Glutamatergic neuron (in vitro differentiated cells): ENCODE results near the gene KIF11. TPM values are rescaled to one million over a fixed set of nuclear protein-coding genes. Genes with fewer than 3 reads are reported as not detected.

Source experiments
- DNase-seq: peaks from one replicate; pipeline ENCODE4 v3.0.0; 2022
- H3K27ac Mint-ChIP-seq: one replicate; pipeline ENCODE4 v1.8.0; 2020; ENCODE audit warnings: mild to moderate bottlenecking, mixed read lengths, inconsistent platforms; ENCODE audit not compliant: unreplicated experiment
- H3K27me3 Mint-ChIP-seq: one replicate; pipeline ENCODE4 v1.8.0; 2020; ENCODE audit warnings: mild to moderate bottlenecking, moderate library complexity, mixed read lengths, inconsistent platforms; ENCODE audit not compliant: unreplicated experiment
- H3K36me3 Mint-ChIP-seq: one replicate; pipeline ENCODE4 v1.8.0; 2020; ENCODE audit warnings: mild to moderate bottlenecking, mixed read lengths, inconsistent platforms; ENCODE audit not compliant: unreplicated experiment
- H3K4me1 Mint-ChIP-seq: one replicate; pipeline ENCODE4 v1.8.0; 2020; ENCODE audit warnings: mild to moderate bottlenecking, low read depth, mixed read lengths, inconsistent platforms; ENCODE audit not compliant: unreplicated experiment
- H3K4me3 Mint-ChIP-seq: one replicate; pipeline ENCODE4 v1.8.0; 2020; ENCODE audit warnings: mild to moderate bottlenecking, mixed read lengths, inconsistent platforms; ENCODE audit not compliant: unreplicated experiment
- H3K9me3 Mint-ChIP-seq: one replicate; pipeline ENCODE4 v1.8.0; 2020; ENCODE audit warnings: mild to moderate bottlenecking, moderate library complexity, mixed read lengths, inconsistent platforms; ENCODE audit not compliant: unreplicated experiment
- long read RNA-seq: library from polyadenylated mRNA; unstranded; transcript quantifications from one replicate; pipeline ENCODE4 v2.0.0, GENCODE V29; 2020; ENCODE audit not compliant: unreplicated experiment
- total RNA-seq: library from RNA; stranded (reverse); fragmentation: NEBNext Ultra II Directional; extraction: Animal tissue kit (Norgen Biotek cat#: 25700); gene quantifications from one replicate; pipeline ENCODE4 v1.2.1, GENCODE V29; 2021; ENCODE audit not compliant: unreplicated experiment
- TF ChIP-seq, protein P1 (sequence below): fragments of 200-600 bp; sonication (generic); IDR thresholded peaks from one replicate; pipeline ENCODE4 v1.5.0; 2021; ENCODE audit not compliant: partially characterized antibody, unreplicated experiment

The KIF11 gene
- 7.2 TPM for total RNA-seq
- long read RNA-seq, partial matches to known transcripts = 2 of 2 reads
- long read RNA-seq, other reads (novel, unspliced or antisense) = 0 of 2 reads

DNA sequence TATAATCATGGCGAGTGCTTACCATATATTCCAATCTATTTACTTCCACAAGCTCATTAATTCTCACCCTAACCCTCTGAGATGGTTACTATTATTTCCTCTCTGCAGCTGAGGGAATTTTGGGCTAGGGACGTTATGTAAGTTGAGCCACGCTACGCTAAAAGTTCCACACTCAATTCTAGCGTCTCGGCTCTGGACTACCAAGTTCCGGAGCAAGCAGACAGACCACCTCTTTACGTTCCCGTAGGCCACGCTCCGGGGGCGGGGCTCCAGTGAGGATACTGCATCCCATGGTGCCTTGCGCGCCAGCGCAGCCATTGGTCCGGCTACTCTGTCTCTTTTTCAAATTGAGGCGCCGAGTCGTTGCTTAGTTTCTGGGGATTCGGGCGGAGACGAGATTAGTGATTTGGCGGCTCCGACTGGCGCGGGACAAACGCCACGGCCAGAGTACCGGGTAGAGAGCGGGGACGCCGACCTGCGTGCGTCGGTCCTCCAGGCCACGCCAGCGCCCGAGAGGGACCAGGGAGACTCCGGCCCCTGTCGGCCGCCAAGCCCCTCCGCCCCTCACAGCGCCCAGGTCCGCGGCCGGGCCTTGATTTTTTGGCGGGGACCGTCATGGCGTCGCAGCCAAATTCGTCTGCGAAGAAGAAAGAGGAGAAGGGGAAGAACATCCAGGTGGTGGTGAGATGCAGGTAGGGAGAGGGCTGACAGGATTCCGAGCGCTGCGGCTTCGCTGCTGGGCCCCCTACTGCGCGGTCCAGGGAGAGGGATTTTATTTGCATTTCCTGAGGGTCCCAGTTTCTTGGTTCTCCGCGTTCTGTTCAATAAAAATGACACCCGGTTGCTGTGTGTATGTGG is at the start of gene KIF11:
Gene KIF11, plus strand, starts transcription at position 370 of the 858 bp plus-strand sequence. Its CDS starts 246 bp downstream, at position 616.
- H3K27ac Mint-ChIP-seq = peak within 1 kb of the TSS; percentile 80
- TF ChIP-seq, protein P1, sequence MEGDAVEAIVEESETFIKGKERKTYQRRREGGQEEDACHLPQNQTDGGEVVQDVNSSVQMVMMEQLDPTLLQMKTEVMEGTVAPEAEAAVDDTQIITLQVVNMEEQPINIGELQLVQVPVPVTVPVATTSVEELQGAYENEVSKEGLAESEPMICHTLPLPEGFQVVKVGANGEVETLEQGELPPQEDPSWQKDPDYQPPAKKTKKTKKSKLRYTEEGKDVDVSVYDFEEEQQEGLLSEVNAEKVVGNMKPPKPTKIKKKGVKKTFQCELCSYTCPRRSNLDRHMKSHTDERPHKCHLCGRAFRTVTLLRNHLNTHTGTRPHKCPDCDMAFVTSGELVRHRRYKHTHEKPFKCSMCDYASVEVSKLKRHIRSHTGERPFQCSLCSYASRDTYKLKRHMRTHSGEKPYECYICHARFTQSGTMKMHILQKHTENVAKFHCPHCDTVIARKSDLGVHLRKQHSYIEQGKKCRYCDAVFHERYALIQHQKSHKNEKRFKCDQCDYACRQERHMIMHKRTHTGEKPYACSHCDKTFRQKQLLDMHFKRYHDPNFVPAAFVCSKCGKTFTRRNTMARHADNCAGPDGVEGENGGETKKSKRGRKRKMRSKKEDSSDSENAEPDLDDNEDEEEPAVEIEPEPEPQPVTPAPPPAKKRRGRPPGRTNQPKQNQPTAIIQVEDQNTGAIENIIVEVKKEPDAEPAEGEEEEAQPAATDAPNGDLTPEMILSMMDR = no peak
- peak within 1 kb of the TSS; percentile 98 for H3K4me3 Mint-ChIP-seq
- DNase-seq = peak; percentile 99
- peaks cover 18% of the 10 kb centered on the region for H3K4me1 Mint-ChIP-seq
- peaks cover 6% of the 10 kb centered on the region for H3K27me3 Mint-ChIP-seq
- H3K9me3 Mint-ChIP-seq = no peaks in the 10 kb centered on the region
- H3K36me3 Mint-ChIP-seq = no peaks in the 10 kb centered on the region

DNA sequence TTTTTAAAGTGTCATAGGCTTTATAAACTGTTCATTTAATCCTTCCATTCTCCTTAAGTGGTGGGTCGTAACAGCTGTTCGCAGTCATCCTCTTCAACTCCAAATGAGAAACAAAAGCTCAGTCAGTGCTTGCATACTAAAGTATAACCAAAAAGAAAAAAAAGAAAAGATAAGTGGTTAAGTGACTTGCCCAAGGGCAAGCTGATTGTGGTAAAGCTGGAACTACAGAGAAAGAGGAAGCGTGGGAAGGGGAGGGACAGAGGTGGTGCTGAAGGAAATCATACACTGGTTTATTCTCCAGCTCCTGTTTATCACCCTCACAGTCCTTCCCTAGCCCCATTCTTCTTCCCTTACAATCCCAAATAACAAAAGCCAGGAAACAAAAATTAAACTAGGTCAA is 48.6 kb upstream of the KIF11 start:
- H3K9me3 Mint-ChIP-seq = no peaks in the 10 kb centered on the region
- DNase-seq = no peak
- no peak overlapping the region for H3K27ac Mint-ChIP-seq

DNA sequence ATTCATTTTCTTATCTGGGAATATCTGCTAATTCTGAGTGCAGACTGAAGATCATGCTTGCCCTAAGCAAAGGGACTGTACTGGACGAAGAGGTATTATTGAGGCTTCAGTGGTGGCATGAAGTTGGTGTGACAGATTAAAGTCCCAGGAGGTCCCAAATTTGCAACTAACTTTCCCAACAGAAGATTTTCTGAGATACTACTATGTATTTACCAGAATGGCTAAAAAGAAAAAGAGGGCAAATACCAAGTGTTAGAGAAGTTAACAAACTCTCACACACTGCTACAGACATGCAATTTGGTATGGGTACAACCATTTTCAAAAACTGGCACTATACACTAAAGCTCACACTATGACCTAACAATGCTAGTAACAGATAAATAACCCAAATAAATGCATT is 47.4 kb upstream of the KIF11 start:
- Mint-ChIP-seq H3K4me3 (no peak overlapping the region), H3K9me3 (no peaks in the 10 kb centered on the region), H3K27ac (no peak overlapping the region), H3K36me3 (no peaks in the 10 kb centered on the region), H3K4me1 (peaks cover 5% of the 10 kb centered on the region), H3K27me3 (no peaks in the 10 kb centered on the region)
- no peak for DNase-seq
- TF ChIP-seq, protein P1 = no peak

More for the DNA sequence above, 48.6 kb upstream of the KIF11 start:
- Mint-ChIP-seq H3K36me3 (no peaks in the 10 kb centered on the region), H3K27me3 (no peaks in the 10 kb centered on the region), H3K4me1 (peaks cover 5% of the 10 kb centered on the region), H3K4me3 (no peak overlapping the region)
- TF ChIP-seq, protein P1 = no peak

DNA sequence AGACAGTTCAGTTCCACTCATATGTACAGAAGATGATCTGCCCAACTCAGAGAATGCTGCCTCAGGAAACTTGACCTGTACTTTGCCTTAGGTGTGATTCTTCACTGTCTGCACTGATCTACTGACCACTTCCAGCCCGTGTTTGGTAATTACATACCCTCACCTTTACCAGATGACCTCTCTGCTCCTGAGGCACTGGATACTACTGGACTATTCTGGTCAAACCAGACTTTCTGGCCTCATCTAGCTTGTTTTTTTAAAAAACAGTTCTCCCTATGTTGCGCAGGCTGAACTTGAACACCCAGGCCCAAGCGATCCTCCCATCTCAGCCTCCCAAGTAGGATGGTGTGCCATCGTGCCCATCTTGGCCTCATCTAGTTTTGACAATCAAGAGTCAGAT is 45.3 kb upstream of the KIF11 start:
- no peaks in the 10 kb centered on the region for H3K27me3 Mint-ChIP-seq
- H3K4me3 Mint-ChIP-seq = no peak overlapping the region
- H3K36me3 Mint-ChIP-seq = no peaks in the 10 kb centered on the region
- TF ChIP-seq, protein P1 = no peak
- H3K9me3 Mint-ChIP-seq = no peaks in the 10 kb centered on the region
- H3K27ac Mint-ChIP-seq = no peak overlapping the region
- H3K4me1 Mint-ChIP-seq = peaks cover 1% of the 10 kb centered on the region
- no peak for DNase-seq

DNA sequence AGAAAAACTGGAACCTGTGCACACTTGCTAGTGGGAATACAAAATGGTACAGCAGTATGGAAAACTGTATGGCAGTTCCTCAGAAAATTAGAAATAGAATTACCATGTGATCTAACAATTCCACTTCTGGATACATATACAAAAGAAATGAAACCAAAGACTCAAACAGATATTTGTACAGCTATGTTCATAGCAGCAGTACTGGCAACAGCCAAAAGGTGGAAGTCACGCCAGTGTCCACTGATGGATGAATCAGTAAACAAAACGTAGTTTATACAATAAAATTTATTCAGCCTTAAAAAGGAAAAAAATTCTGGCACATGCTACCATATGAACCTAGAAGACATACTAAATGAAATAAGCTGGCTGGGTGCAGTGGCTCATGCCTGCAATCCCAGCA is 42.0 kb upstream of the KIF11 start:
- TF ChIP-seq, protein P1 = no peak
- peaks cover 4% of the 10 kb centered on the region for H3K9me3 Mint-ChIP-seq
- H3K27ac Mint-ChIP-seq = no peak overlapping the region
- peaks cover 9% of the 10 kb centered on the region for H3K36me3 Mint-ChIP-seq
- no peak overlapping the region for H3K4me3 Mint-ChIP-seq
- no peaks in the 10 kb centered on the region for H3K4me1 Mint-ChIP-seq
- DNase-seq = no peak
- H3K27me3 Mint-ChIP-seq = no peaks in the 10 kb centered on the region
